GM12874 (cell line): ENCODE results near the gene KMT2C.

Source experiments
- TF ChIP-seq, protein P1 (sequence below): IDR thresholded peaks from 2 replicates; pipeline ENCODE4 v1.5.1; 2011; ENCODE audit warnings: low read depth, mild to moderate bottlenecking, control low read depth, low read length, moderate library complexity; ENCODE audit not compliant: insufficient read depth

The KMT2C gene

DNA sequence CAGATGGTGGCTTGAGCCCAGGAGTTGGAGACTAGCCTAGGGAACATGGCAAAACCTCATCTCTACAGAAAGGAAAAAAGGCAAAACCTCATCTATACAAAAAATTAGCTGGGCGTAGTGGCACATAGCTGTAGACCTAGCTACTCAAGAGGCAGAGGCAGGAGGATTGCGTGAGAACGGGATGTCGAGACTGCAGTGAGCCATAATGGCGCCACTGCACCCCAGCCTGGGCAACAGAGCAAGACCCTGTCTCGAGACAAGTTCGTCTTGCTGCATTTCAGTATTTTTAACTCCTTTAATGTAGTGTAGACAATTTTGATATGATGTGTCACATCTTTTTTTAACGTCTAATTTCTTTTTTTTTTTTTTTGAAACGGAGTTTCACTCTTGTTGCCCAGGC lies 31.4 kb upstream of the KMT2C start:
- TF ChIP-seq, protein P1, sequence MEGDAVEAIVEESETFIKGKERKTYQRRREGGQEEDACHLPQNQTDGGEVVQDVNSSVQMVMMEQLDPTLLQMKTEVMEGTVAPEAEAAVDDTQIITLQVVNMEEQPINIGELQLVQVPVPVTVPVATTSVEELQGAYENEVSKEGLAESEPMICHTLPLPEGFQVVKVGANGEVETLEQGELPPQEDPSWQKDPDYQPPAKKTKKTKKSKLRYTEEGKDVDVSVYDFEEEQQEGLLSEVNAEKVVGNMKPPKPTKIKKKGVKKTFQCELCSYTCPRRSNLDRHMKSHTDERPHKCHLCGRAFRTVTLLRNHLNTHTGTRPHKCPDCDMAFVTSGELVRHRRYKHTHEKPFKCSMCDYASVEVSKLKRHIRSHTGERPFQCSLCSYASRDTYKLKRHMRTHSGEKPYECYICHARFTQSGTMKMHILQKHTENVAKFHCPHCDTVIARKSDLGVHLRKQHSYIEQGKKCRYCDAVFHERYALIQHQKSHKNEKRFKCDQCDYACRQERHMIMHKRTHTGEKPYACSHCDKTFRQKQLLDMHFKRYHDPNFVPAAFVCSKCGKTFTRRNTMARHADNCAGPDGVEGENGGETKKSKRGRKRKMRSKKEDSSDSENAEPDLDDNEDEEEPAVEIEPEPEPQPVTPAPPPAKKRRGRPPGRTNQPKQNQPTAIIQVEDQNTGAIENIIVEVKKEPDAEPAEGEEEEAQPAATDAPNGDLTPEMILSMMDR = no peak

DNA sequence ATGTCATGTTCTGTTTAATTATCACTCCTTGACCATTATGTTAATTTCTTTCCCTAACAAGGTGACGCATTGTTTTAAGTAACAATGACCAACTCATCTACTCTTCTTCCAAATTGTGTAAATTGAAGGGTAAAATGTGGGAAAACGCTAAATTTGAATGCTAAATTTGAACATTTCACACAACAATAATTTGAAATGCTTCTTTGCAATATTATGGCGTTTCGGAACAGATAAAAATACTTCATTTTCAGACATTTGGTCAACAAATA lies 29.2 kb upstream of the KMT2C start:
- TF ChIP-seq, protein P1 = no peak

DNA sequence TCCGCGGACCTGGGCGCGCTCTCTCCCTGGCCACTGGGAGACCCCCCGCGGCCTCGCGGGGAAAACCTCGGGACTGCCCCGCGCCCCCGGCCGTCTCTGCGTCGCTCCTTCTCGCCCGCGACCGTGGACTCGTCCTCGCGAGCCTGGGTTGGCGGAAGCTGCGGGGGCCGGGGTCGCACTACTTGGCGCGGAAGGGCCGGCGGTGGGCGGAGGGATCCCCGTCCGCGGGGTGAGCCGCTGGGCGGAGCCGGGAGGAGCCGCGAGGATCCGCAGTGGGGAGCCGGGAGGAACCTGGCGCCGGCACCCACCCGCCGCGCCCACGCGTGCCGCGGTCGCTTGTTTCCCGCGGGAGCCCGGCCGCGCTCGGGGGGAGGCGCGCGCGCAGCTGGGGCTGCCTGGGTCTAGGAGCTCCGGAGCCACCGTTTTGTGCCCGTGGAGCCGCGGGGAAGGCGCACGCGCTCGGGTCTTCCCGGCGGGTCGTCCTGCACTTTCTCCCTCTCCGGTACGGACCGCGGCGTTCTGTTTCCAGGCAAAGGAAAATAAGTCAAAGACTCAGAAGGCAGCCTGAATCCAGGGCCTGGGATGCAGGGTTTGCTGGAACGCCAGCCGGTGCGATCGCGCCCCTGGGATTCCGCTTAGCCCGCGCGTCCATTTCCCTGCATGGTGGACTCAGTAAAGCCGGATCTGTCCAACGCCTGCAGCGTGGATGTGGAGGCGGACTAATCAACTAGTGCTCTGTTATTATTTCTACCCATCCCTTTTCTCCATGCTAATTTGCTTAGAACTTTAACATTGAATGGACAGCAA lies 28.7 kb upstream of the KMT2C start:
- TF ChIP-seq, protein P1 = no peak

DNA sequence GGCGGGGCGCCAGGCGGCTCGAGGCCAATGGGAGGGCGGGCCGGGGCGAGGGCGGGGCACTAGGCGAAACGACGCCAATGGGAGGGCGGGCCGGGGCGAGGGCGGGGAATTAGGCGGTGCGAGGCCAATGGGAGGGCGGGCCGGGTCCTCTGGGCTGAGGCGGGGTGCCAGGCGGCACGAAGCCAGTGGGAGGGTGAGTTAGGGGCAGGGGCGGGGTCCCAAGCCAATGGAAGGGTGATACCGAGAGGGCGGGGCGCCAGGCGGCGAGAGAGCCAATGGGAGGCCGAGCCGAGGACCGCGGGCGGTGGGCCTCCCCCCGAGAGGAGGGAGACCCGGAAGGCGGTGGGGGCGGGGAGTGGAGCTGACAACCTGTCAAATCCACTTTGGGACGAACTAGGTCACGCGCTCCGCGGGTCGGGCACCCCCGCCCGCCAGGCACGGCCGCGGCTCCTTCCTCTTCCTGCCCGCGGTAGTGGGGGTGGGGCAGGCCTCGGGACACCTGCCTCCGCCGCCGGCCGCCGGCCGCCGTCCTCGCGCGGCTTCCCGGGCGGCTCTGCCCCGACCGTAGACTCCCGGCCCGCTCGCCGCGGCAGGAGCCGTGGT lies 28.0 kb upstream of the KMT2C start:
- TF ChIP-seq, protein P1 = no peak

DNA sequence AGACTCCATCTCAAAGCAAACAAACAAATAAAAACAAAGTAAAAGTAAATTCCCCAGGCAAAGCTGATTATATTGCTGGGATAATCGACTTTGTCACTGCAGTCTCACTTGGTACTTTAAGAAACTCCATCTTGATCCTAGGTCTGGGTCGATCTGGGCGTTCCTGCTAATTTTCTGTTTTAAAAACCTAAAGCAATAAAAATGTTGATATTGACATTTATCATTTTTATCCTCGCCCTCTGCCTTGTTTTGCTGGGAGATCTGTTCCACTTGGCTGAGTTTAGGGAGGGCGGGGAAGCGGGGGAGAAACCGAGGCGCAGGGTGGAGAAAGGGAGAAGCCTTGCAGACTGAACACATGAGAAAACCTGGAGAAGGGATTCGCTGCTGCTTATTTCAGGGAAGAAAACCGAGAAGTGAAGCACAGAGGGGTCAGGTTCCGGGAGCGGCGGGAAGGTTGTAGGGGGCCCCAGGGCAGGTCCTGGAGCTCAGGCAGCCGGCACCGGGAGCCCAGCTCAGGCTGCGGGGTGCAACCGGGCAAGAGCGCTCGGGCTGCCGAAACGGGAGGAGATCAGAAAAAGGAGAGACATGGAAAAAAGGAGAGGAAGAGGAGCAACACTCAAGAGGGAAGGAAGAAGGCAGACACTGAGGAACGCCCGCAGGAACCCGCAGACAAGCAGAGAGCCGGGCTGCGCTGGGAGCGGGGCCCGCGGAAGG lies 27.3 kb upstream of the KMT2C start:
- TF ChIP-seq, protein P1 = no peak

DNA sequence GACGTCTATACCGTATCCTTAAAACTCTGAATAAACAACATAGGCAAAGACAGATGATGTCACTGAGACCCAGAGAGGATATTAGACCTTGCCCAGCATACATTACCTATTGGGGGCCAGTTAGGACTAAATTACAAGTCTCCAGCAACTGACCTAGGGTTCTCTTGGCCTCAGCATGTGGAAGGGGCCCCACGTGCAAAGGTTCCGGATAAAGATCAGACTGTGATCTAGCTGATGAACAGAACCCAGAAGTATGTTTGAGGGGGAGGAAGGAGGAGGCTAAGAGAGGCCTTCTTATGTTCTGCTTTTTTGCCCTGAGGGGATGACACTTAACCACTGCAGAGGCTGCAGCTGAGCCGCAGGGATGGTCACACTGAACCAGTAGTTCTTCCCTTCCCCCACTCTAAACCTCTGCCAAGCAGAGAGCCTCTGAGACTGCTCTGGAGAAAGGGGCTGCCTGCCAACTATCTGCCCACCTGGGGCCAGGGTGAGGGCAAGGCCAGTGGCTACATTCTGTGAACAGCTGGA lies 24.0 kb upstream of the KMT2C start:
- TF ChIP-seq, protein P1 = no peak

DNA sequence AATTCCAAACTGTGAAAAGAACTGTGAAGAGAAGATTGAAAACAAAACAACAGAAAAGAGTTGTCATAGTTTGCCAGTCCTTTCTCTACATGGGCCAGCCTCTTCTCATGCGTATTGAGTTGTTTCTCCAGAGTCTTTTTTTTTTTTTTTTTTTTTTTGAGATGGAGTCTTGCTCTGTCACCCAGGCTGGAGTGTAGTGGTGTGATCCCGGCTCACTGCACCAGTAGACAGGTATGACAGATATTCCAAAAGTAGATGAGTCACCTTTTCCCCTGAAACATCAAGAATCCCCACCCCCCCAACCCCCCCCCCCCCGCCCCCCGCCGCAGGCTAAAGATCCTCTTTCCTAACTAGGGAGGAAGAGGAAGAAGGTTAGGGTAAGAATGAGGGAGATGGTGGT lies 15.6 kb upstream of the KMT2C start:
- TF ChIP-seq, protein P1 = no peak
